ENCODE data around the gene TIMM8A. TPM values are rescaled to one million over a fixed set of nuclear protein-coding genes. Genes with fewer than 3 reads are reported as not detected.
"Not testable (repeated sequence)": the region's sequence is repeated elsewhere in the genome, so short reads cannot be mapped to it uniquely, and the experiment has no call there.

TIMM8A gene
- total and polyA plus RNA-seq, 2 donors, result 4.4 to 10.5 TPM

- not testable (repeated sequence) for DNase-seq (ENCODE audit: low read depth in 6 of 9, low spot score in 9 of 9); H3K9me3 ChIP-seq (ENCODE audit: control insufficient read depth in 2 of 2, insufficient read depth in 1 of 2, low read length in 1 of 2); H3K4me1 ChIP-seq (ENCODE audit: control insufficient read depth in 2 of 2, insufficient read depth in 2 of 2, low read length in 2 of 2); H3K4me3 ChIP-seq (ENCODE audit: low read length in 2 of 2); H3K36me3 ChIP-seq (ENCODE audit: control insufficient read depth in 2 of 2, insufficient read depth in 2 of 2, low read length in 1 of 2); H3K27me3 ChIP-seq (ENCODE audit: control insufficient read depth in 2 of 2, insufficient read depth in 1 of 2, low read length in 1 of 2); H3K27ac ChIP-seq (ENCODE audit: low read depth in 1 of 2, low read length in 1 of 2)
- WGBS, result 88% methylated on average over 7 of the region's 7 CpGs
Measured at GRCh38 chrX:101334310-101334709, 14.2 kb downstream of the TIMM8A start.

- not testable (repeated sequence) for H3K9me3 ChIP-seq (ENCODE audit: control insufficient read depth in 2 of 2, insufficient read depth in 1 of 2, low read length in 1 of 2); H3K36me3 ChIP-seq (ENCODE audit: control insufficient read depth in 2 of 2, insufficient read depth in 2 of 2, low read length in 1 of 2); H3K4me1 ChIP-seq (ENCODE audit: control insufficient read depth in 2 of 2, insufficient read depth in 2 of 2, low read length in 2 of 2); H3K4me3 ChIP-seq (ENCODE audit: low read length in 2 of 2); H3K27me3 ChIP-seq (ENCODE audit: control insufficient read depth in 2 of 2, insufficient read depth in 1 of 2, low read length in 1 of 2); DNase-seq (ENCODE audit: low read depth in 6 of 9, low spot score in 9 of 9); H3K27ac ChIP-seq (ENCODE audit: low read depth in 1 of 2, low read length in 1 of 2)
- 86% methylated on average over 3 of the region's 3 CpGs for WGBS
Measured at GRCh38 chrX:101326600-101326999, 21.9 kb downstream of the TIMM8A start.

- no peaks in the 10 kb centered on the region for H3K36me3 ChIP-seq (ENCODE audit: control insufficient read depth in 2 of 2, insufficient read depth in 2 of 2, low read length in 1 of 2)
- H3K9me3 ChIP-seq (ENCODE audit: control insufficient read depth in 2 of 2, insufficient read depth in 1 of 2, low read length in 1 of 2), result no peaks in the 10 kb centered on the region
- H3K27me3 ChIP-seq (ENCODE audit: control insufficient read depth in 2 of 2, insufficient read depth in 1 of 2, low read length in 1 of 2), result no peaks in the 10 kb centered on the region
- H3K4me3 ChIP-seq (ENCODE audit: low read length in 2 of 2), result no peak overlapping the region
- no peaks in the 10 kb centered on the region for H3K4me1 ChIP-seq (ENCODE audit: control insufficient read depth in 2 of 2, insufficient read depth in 2 of 2, low read length in 2 of 2)
- H3K27ac ChIP-seq (ENCODE audit: low read depth in 1 of 2, low read length in 1 of 2), result no peak overlapping the region
- 100% methylated on average over 1 of the region's 1 CpG for WGBS
- DNase-seq (ENCODE audit: low read depth in 6 of 9, low spot score in 9 of 9), result no peak
Measured at GRCh38 chrX:101303790-101304189, 44.8 kb downstream of the TIMM8A start.

Other genes with a start within 250 kb of the TIMM8A start
- gene DRP2, start 129.0 kb downstream of the TIMM8A start, total RNA-seq, result 4.7 TPM
- 0.64 TPM for gene DRP2, start 129.0 kb downstream of the TIMM8A start, polyA plus RNA-seq
- 0.19 TPM for gene TAF7L, start 57.4 kb downstream of the TIMM8A start, total RNA-seq
- 0.59 TPM for gene TAF7L, start 57.4 kb downstream of the TIMM8A start, polyA plus RNA-seq
- 6.5 TPM for gene BTK, start 37.4 kb upstream of the TIMM8A start, total RNA-seq
- 14.6 TPM for gene BTK, start 37.4 kb upstream of the TIMM8A start, polyA plus RNA-seq
- 2,714 TPM for gene RPL36A, start 42.3 kb upstream of the TIMM8A start, total RNA-seq
- 3,361 TPM for gene RPL36A, start 42.3 kb upstream of the TIMM8A start, polyA plus RNA-seq
- gene GLA, start 59.2 kb upstream of the TIMM8A start, total RNA-seq, result 29.5 TPM
- 43.4 TPM for gene GLA, start 59.2 kb upstream of the TIMM8A start, polyA plus RNA-seq
- gene HNRNPH2, start 59.5 kb upstream of the TIMM8A start, total RNA-seq, result 75.1 TPM
- 74.8 TPM for gene HNRNPH2, start 59.5 kb upstream of the TIMM8A start, polyA plus RNA-seq
- 1.8 TPM for gene ARMCX4, start 136.7 kb upstream of the TIMM8A start, total RNA-seq
- 6.4 TPM for gene ARMCX4, start 136.7 kb upstream of the TIMM8A start, polyA plus RNA-seq
- 11.0 TPM for gene ARMCX1, start 201.8 kb upstream of the TIMM8A start, total RNA-seq
- 11.7 TPM for gene ARMCX1, start 201.8 kb upstream of the TIMM8A start, polyA plus RNA-seq